ENCODE measurements around the gene LRRC9.
A peak's percentile ranks its signal among the peaks of the same experiment; 100 is the strongest.

The LRRC9 gene

DNA sequence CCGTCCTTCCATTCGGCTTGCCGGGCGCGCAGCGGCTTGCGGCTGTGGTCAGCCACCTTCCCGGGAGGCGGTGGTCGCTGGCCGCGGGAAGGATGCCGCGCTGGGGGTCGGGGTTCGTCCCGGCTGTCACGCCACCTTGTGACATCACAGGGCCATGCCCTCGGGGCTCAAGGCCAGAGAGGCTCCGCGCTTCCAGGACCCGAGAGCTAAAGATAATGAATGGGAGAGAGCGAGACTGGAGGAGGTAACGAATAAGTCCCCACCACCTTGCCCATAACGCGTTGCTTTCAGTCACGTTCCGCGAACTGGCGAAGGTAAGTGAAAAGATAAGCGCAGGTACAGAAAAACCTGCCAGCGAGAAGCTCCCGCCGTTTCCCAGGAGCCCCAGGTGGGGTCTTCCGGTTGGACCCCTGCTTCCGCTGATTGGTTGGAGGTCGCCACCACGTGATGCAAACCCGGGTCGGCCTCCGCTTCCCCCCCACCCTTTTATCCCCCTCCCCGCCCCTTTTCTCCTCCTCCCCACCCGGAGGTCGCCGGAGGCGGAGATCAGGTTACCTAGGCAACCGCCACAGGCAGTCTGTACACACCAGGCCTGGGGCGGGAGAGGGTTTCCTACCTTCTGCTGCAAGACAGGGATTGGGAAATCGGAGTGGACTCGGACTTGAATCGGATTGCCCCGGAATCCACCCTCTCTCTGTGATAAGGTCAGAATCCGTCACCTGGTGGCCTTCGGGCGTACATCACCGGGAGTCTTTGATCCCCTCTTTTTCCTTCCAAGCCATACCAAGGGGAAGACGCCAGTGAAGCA is at the start of gene LRRC9:
Gene LRRC9, plus strand, starts transcription at position 575 of the 808 bp plus-strand sequence.
- Histone ChIP-seq H3K27me3 (ENCODE audit: control insufficient read depth, insufficient read depth, low read length) (peaks cover 7% of the 10 kb centered on the region), H3K4me1 (ENCODE audit: control insufficient read depth, insufficient read depth, low read length) (peaks cover 6% of the 10 kb centered on the region), H3K9ac (ENCODE audit: low read length) (peak within 1 kb of the TSS; percentile 46), H3K9me3 (ENCODE audit: control insufficient read depth, low read length) (no peaks in the 10 kb centered on the region), H3K4me3 (ENCODE audit: low read length) (peak within 1 kb of the TSS; percentile 26), H3K36me3 (ENCODE audit: control insufficient read depth, insufficient read depth, low read length) (no peaks in the 10 kb centered on the region)

- H3K9ac ChIP-seq (ENCODE audit: low read length): peak within 1 kb of the TSS; percentile 17
- H3K36me3 ChIP-seq (ENCODE audit: control insufficient read depth, insufficient read depth, low read length): no peaks in the 10 kb centered on the region
- H3K27me3 ChIP-seq (ENCODE audit: control insufficient read depth, insufficient read depth, low read length): peaks cover 33% of the 10 kb centered on the region
- H3K4me1 ChIP-seq (ENCODE audit: control insufficient read depth, insufficient read depth, low read length): peaks cover 5% of the 10 kb centered on the region
- peak within 1 kb of the TSS; percentile 62 for H3K4me3 ChIP-seq (ENCODE audit: low read length)
- H3K9me3 ChIP-seq (ENCODE audit: control insufficient read depth, low read length): no peaks in the 10 kb centered on the region
These were observed 49.4 kb upstream of the LRRC9 start, which contains the start of gene RTN1 for GRCh38 chr14:59870277-59871165. Gene RTN1, minus strand, starts transcription at chr14:59870776. Its CDS starts 146 bp downstream, at chr14:59870630.

DNA sequence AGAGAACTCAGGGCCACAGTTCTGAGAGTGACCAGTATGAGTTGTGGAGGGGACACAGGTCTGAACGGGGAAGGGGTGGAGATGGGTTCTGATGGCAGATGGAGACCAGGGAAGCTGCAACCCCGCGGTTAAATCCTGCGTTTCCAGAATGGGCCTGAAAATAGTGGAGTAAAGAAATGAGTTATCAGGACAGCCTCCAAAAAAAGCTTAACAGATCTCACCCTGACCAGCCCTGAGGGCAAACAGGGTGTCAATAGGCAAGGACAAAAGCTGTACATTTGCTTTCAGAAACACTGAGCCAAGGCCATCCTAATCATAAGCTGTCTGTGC is 48.8 kb upstream of the LRRC9 start:
- H3K4me1 ChIP-seq (ENCODE audit: control insufficient read depth, insufficient read depth, low read length): peaks cover 5% of the 10 kb centered on the region
- H3K4me3 ChIP-seq (ENCODE audit: low read length): peak overlapping the region; percentile 62
- H3K27me3 ChIP-seq (ENCODE audit: control insufficient read depth, insufficient read depth, low read length): peaks cover 33% of the 10 kb centered on the region
- H3K36me3 ChIP-seq (ENCODE audit: control insufficient read depth, insufficient read depth, low read length): no peaks in the 10 kb centered on the region
- no peak overlapping the region for H3K9ac ChIP-seq (ENCODE audit: low read length)
- H3K9me3 ChIP-seq (ENCODE audit: control insufficient read depth, low read length): no peaks in the 10 kb centered on the region

DNA sequence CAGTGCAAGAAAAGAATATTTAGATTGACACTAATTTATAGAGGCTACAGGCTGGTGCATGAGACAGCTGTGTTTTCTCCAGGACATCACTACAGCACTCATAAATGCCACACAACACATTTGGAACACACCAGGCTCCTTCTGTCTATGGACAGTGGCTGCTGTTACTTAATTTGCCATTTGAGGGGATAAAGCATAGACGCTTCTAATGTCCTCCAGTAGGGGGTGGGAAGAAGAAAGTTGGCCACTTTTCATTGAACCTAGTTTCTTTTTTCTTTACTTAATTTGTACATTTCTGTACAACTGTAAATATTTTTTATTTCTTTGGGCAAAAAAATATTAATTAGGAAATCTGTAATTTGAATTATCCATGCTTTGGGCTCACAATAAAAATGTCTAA is 37.0 kb upstream of the LRRC9 start:
- no peaks in the 10 kb centered on the region for H3K4me1 ChIP-seq (ENCODE audit: control insufficient read depth, insufficient read depth, low read length)

DNA sequence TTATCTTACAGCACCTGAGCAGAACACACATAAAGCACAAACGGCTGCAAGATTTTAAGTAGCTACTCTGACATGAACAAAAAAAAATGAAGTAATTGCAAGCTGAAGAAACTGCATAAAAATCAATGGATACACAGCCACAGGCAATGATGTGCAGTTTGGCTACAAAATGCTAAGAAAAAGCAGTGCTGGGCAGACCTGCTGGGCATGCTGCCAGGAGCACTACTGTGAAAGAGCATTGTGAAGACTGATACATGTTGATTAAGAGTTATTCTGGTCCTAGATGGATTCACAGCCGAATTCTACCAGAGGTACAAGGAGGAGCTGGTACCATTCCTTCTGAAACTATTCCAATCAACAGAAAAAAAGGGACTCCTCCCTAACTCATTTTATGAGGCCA is 29.3 kb upstream of the LRRC9 start:
- Histone ChIP-seq H3K4me3 (ENCODE audit: low read length) (no peak overlapping the region), H3K9me3 (ENCODE audit: control insufficient read depth, low read length) (no peaks in the 10 kb centered on the region)

More for the DNA sequence above, 37.0 kb upstream of the LRRC9 start:
- Histone ChIP-seq H3K4me3 (ENCODE audit: low read length) (no peak overlapping the region), H3K9me3 (ENCODE audit: control insufficient read depth, low read length) (no peaks in the 10 kb centered on the region), H3K9ac (ENCODE audit: low read length) (no peak overlapping the region), H3K36me3 (ENCODE audit: control insufficient read depth, insufficient read depth, low read length) (no peaks in the 10 kb centered on the region), H3K27me3 (ENCODE audit: control insufficient read depth, insufficient read depth, low read length) (no peaks in the 10 kb centered on the region)

GRCh38 chr14:59895721-59896120 is 24.2 kb upstream of the LRRC9 start:
- Histone ChIP-seq H3K4me3 (ENCODE audit: low read length) (no peak overlapping the region), H3K4me1 (ENCODE audit: control insufficient read depth, insufficient read depth, low read length) (no peaks in the 10 kb centered on the region), H3K9me3 (ENCODE audit: control insufficient read depth, low read length) (no peaks in the 10 kb centered on the region), H3K36me3 (ENCODE audit: control insufficient read depth, insufficient read depth, low read length) (no peaks in the 10 kb centered on the region), H3K9ac (ENCODE audit: low read length) (no peak overlapping the region), H3K27me3 (ENCODE audit: control insufficient read depth, insufficient read depth, low read length) (no peaks in the 10 kb centered on the region)

More for the DNA sequence above, 29.3 kb upstream of the LRRC9 start:
- no peaks in the 10 kb centered on the region for H3K36me3 ChIP-seq (ENCODE audit: control insufficient read depth, insufficient read depth, low read length)
- H3K9ac ChIP-seq (ENCODE audit: low read length): no peak overlapping the region
- H3K4me1 ChIP-seq (ENCODE audit: control insufficient read depth, insufficient read depth, low read length): no peaks in the 10 kb centered on the region
- no peaks in the 10 kb centered on the region for H3K27me3 ChIP-seq (ENCODE audit: control insufficient read depth, insufficient read depth, low read length)

GRCh38 chr14:59897757-59898383 is 22.1 kb upstream of the LRRC9 start:
- Histone ChIP-seq H3K9me3 (ENCODE audit: control insufficient read depth, low read length) (no peaks in the 10 kb centered on the region), H3K36me3 (ENCODE audit: control insufficient read depth, insufficient read depth, low read length) (no peaks in the 10 kb centered on the region), H3K4me3 (ENCODE audit: low read length) (no peak overlapping the region), H3K27me3 (ENCODE audit: control insufficient read depth, insufficient read depth, low read length) (no peaks in the 10 kb centered on the region), H3K9ac (ENCODE audit: low read length) (no peak overlapping the region), H3K4me1 (ENCODE audit: control insufficient read depth, insufficient read depth, low read length) (no peaks in the 10 kb centered on the region)

DNA sequence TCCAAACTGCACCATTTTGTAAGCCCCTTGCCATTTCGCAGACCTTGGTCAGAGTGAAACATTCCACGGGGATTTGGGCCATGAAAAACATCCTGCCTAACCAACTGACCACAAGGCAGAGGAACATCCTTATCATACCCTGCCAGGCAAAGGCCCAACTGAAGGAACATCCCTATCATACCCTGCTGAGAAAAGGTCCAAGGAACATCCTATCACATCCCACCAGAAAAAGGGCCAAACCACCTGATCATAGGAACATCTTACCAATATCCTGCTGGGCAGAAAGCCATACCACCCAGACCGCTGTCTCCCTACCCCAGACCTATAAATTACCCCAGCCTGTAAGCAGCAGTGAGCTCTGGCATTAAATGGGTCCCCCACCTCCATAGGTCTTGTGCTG is 19.4 kb upstream of the LRRC9 start:
- no peaks in the 10 kb centered on the region for H3K4me1 ChIP-seq (ENCODE audit: control insufficient read depth, insufficient read depth, low read length)

GRCh38 chr14:59904184-59904583 is 15.8 kb upstream of the LRRC9 start:
- no peaks in the 10 kb centered on the region for H3K4me1 ChIP-seq (ENCODE audit: control insufficient read depth, insufficient read depth, low read length)
- no peak overlapping the region for H3K9ac ChIP-seq (ENCODE audit: low read length)
- no peaks in the 10 kb centered on the region for H3K36me3 ChIP-seq (ENCODE audit: control insufficient read depth, insufficient read depth, low read length)
- no peak overlapping the region for H3K4me3 ChIP-seq (ENCODE audit: low read length)
- H3K27me3 ChIP-seq (ENCODE audit: control insufficient read depth, insufficient read depth, low read length): no peaks in the 10 kb centered on the region
- no peaks in the 10 kb centered on the region for H3K9me3 ChIP-seq (ENCODE audit: control insufficient read depth, low read length)

More for the DNA sequence above, 19.4 kb upstream of the LRRC9 start:
- Histone ChIP-seq H3K9me3 (ENCODE audit: control insufficient read depth, low read length) (no peaks in the 10 kb centered on the region), H3K36me3 (ENCODE audit: control insufficient read depth, insufficient read depth, low read length) (no peaks in the 10 kb centered on the region), H3K9ac (ENCODE audit: low read length) (no peak overlapping the region), H3K27me3 (ENCODE audit: control insufficient read depth, insufficient read depth, low read length) (no peaks in the 10 kb centered on the region), H3K4me3 (ENCODE audit: low read length) (no peak overlapping the region)

DNA sequence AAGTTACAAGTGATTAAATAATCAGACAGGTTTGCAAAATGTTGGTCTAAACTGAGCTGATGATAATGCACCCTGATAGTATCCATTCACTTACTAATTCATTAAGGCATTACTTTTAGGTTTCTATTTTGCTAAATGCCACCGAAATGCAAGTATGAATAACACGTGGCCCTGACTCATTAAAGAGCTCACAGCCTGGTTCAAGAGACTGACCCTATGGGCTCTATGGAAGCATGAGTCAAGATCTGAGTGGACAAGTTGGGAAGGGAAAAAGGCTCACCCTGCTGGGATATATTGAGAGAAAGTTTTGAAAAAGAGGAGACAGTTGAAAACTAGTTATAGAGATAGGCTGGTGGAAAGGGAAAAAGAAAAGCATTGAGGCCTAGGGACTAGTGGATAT is 14.8 kb upstream of the LRRC9 start:
- no peaks in the 10 kb centered on the region for H3K36me3 ChIP-seq (ENCODE audit: control insufficient read depth, insufficient read depth, low read length)
- H3K27me3 ChIP-seq (ENCODE audit: control insufficient read depth, insufficient read depth, low read length): no peaks in the 10 kb centered on the region
- H3K4me3 ChIP-seq (ENCODE audit: low read length): no peak overlapping the region
- H3K9ac ChIP-seq (ENCODE audit: low read length): no peak overlapping the region
- H3K9me3 ChIP-seq (ENCODE audit: control insufficient read depth, low read length): no peaks in the 10 kb centered on the region
- H3K4me1 ChIP-seq (ENCODE audit: control insufficient read depth, insufficient read depth, low read length): no peaks in the 10 kb centered on the region

DNA sequence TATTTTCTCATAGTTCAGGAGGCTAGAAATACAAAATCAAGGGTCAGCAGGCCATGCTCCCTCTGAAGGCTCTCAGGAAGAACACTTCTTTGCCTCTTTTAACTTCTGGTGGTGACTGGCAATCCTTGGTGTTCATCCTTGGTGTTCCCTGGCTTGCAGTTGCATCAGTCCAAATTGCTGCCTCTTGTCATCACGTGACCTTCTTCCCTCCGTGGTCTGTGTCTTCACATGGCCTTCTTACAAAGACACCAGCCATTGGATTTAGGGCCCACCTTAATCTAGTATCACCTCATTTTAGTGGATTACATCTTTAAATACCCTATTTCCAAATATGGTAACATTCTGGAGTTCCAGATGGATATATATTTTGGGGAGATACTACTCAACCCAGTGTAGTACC is 7.5 kb upstream of the LRRC9 start:
- no peaks in the 10 kb centered on the region for H3K27me3 ChIP-seq (ENCODE audit: control insufficient read depth, insufficient read depth, low read length)
- no peak overlapping the region for H3K9ac ChIP-seq (ENCODE audit: low read length)
- no peak overlapping the region for H3K4me3 ChIP-seq (ENCODE audit: low read length)
- no peaks in the 10 kb centered on the region for H3K36me3 ChIP-seq (ENCODE audit: control insufficient read depth, insufficient read depth, low read length)
- no peaks in the 10 kb centered on the region for H3K9me3 ChIP-seq (ENCODE audit: control insufficient read depth, low read length)
- H3K4me1 ChIP-seq (ENCODE audit: control insufficient read depth, insufficient read depth, low read length): no peaks in the 10 kb centered on the region

- Histone ChIP-seq H3K27me3 (ENCODE audit: control insufficient read depth, insufficient read depth, low read length) (no peaks in the 10 kb centered on the region), H3K36me3 (ENCODE audit: control insufficient read depth, insufficient read depth, low read length) (no peaks in the 10 kb centered on the region), H3K4me3 (ENCODE audit: low read length) (no peak overlapping the region), H3K9ac (ENCODE audit: low read length) (no peak overlapping the region), H3K4me1 (ENCODE audit: control insufficient read depth, insufficient read depth, low read length) (no peaks in the 10 kb centered on the region), H3K9me3 (ENCODE audit: control insufficient read depth, low read length) (no peaks in the 10 kb centered on the region)
These were observed 6.8 kb upstream of the LRRC9 start for GRCh38 chr14:59913187-59913586.
